HG03103 (cell line): ENCODE measurements around the gene UNC5A.

ENCODE experiments used
- ATAC-seq: cut with Tn5 transposase; IDR thresholded peaks from one replicate; pipeline ENCODE4 v1.9.1; 2021; ENCODE audit warnings: low read depth; ENCODE audit not compliant: unreplicated experiment

UNC5A gene

DNA sequence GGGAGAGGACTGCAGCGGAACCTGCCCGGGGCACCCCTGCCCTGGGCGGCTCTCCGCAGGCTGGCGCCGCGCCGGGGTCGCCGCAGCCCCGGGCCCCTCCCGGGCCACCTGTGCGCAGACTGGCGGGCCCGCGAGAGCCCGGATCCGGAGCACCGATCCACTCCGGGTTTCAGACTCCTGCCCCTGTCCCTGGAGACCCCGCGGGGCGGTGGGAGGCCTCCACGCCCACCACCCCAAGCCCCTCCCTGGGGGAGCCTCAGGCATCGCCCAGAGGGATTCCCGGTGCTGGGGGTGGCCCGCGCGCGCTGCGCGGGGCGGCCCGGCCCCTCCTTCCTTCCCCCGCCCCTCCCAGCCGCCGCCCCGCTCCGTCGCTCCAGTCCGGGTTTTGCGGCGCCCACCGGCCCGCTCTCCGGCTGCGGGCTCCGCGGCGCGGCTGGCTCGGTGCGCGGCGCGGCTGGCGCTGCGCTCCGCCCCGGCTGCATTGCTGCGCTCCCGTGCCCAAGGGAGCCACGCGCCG is at the start of gene UNC5A:
Gene UNC5A (plus strand): TSS at position 479 of the 517 bp plus-strand sequence. CDS start 192 bp downstream, outside the sequence.
- ATAC-seq: no peak

DNA sequence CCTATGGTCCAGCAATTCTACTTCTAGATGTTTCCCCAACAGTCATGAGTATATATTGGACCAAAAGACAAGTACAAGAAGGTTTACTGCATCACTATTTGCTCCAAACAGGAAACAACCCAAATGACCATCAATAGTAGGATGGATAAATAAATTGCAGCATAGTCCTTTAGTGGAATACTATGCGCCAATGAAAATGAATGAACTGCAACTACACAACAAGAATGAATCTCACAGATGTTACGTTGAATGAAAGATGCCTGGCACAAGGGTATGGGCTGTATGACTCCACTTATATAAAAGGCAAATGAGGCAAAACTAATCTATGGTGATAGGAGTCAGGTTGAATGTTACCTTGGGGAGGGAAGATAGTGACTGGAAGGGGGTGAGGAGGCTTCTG is 48.6 kb upstream of the UNC5A start:
- no peak for ATAC-seq

DNA sequence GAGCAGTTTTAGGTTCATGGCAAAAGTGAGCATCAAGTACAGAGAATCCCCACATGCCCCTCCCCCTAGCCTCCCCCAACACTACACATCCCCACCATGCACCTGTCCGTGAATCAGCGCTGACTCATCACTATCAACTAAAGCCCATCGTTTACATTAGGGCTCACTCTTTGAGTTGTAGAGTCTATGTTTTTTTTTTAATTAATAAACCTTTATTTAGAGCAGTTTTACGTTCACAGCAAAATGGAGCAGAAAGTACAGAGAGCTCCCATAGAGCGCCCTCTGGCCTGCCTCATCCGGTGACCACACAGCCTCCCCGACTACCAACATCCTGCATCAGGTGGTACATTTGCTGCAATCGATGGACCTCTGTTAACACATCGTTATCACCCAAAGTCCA is 47.9 kb upstream of the UNC5A start:
- ATAC-seq: no peak

DNA sequence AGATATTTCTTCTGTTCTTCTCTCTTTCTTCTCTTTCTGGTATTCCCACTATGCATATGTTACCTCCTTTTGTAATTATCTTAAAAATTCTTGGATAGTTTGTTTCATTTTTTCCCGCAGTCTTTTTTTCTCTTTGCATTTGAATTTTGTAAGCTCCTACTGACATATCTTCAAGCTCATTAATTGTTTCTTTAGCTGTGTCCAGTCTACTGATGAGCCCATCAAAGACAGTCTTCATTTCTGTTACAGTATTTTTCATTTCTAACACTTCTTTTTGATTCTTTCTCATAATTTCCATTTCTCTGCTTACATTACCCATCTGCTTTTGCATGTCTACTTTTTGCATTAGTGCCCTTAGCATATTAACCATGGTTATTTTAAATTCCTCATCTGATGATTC is 44.7 kb upstream of the UNC5A start:
- no peak for ATAC-seq

DNA sequence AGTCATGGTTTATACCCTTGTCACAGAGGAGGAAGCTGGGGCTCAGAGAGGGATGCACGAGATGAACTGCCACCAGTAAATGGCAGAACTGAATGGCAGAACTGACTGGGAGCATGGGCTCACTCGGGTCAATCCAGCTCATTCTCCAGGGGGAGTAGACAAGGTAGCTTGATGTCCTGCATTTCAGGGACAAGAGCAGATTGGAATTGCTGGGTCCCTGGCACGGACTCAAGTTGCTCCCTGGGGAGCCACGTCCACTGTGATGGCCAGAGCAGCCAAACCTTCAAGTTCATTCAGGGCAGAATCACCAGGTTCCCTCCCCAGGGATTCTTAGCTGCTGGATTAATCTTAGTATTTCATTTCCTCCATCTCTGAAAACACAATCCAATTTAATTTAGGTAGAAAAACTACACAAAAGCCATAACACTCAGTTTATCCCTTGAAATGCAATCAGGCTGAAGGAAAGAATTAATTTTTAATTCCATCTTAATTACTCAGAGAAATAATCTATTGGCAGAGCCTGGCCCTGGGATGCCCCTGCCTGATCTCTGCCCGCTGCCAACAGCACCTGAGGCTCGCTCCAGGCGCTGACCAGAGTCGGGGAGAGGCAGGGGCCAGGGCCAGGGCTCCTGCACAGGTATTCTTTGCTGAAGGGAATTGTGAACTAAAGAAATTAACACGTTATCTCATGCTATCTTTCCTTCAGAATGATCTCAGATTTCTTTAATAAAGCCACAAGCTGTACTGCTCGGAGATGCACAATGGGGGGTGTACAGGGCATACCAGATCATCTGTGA is 42.0 kb upstream of the UNC5A start:
- ATAC-seq: no peak

DNA sequence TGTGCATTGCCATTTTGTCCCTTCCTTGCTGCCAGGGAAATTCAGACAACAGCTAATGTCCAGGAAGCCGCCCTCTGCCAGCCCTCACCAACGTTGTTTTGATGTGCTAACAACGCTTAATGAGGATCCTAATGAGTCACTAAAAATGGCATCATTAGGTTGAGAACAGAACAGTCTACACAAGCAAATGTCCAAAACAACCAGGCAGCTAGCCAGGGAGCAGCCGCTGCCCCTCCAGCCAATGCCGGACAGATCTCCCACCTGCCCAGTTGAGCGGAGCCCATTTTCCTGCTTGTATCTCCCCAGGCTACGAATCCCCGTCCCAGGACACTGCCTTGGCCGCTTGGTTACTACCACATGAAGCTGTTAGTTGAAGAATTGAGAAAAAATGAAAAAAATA is 40.4 kb upstream of the UNC5A start:
- no peak for ATAC-seq

DNA sequence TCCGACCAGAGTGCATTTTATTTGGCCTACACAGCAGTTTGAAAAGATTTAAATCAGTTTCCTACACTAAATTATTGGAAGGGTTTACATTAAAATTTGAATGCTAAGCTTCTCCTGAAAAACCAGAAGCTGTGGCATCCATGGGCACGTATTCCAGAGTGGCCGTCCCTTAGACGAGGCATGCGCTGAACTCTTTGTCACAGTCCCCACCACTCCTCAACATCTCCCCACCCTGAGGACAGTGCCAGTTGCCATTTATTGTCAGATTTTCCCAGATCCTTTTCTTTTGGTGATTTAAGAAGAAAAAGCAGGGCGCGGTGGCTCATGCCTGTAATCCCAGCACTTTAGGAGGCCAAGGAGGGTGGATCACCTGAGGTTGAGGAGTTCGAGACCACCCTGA is 39.9 kb upstream of the UNC5A start:
- no peak for ATAC-seq

DNA sequence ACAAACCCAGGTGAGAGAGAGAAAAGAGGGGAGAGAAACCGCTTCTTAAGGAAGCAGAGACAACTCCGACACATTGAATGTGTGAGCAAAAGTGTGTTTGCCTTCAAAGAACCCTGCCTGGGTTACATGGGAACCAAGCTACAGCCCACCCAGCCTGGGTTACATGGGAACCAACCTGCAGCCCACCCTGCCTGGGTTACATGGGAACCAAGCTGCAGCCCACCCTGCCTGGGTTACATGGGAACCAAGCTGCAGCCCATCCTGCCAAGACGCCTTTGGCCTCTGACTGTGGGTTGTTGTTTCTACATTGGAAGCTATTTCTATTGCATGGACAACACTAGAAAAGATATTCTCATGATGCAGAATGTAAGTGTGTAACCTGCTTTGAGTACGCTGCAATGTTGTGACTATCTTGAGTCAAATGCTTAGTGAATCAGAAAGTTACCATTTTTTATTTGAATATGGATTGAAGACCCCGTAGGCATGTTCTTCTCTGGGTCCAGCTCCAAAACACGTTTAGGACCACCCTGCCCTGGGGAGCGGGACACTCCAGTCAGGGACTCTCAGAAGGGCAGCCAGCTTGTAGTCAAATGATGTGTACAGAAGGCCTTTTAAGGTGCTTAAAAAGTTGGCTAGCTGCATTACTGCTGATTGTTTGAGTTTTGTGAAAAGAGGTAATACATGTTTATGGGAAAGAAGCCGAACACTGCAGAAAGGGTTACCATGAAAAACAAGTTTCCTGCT is 39.1 kb upstream of the UNC5A start:
- ATAC-seq: no peak

DNA sequence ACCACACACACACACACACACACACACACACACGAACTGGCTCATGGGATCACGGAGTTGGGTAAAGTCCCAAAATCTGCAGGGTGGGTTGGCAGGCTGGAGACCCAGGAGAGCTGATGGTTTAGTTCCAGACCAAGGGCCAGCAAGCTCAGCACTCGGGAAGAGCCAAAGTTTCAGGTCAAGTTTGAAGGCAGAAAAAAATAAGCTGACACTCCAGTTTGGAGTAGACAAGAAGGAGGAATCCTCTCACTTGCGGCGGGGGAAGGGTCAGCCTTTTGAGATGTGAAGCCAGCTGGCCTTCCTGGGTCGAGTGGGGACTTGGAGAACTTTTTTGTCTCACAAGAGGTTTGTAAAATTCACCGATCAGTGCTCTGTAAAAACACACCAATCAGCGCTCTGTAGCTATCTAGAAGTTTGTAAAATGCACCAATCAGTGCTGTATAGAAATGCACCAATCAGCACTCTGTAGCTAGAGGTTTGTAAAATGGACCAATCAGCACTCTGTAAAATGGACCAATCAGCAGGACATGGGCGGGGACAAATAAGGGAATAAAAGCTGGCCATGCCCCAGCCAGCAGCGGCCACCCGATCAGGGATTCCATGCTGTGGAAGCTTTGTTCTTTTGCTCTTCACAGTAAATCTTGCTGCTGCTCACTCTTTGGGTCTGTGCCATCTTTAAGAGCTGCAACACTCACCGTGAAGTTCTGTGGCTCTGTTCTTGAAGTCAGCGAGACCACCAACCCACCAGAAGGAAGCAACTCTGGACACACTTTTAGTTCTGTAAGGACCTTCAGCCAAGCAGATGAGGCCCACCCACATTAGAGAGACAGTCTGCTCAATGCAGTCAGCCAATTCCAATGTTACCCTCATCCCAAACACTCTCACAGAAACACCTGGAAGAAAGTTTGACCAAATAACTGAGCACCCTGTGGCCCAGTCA is 37.8 kb upstream of the UNC5A start:
- ATAC-seq: no peak

DNA sequence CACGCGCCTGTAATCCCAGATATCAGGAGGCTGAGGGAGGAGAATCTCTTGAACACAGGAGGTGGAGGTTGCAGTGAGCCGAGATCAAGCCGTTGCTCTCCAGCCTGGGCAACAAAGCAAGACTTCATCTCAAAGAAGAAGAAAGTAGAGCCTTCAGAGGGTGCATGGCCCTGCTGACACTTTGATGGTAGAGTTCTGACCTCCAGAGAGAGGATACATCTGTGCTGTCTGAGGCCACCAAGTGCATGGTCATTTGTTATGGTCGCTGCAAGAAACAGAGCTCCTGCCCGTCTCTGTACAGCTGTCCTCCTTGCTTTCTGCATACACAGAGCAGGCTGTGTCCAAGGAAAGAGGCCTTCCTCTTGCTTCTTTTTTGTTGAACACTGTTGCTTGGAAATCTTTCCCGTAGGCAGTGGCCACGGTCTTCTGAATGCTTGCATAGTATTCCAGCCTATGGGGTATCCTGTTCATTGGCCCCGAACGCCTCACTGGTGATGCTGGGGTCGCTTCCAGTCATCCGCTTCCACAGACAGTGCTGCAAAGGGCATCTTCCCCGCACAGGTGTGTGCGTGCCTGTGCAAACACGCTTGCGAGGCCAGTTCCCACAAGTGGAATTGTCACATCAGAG is 36.8 kb upstream of the UNC5A start:
- ATAC-seq: no peak

DNA sequence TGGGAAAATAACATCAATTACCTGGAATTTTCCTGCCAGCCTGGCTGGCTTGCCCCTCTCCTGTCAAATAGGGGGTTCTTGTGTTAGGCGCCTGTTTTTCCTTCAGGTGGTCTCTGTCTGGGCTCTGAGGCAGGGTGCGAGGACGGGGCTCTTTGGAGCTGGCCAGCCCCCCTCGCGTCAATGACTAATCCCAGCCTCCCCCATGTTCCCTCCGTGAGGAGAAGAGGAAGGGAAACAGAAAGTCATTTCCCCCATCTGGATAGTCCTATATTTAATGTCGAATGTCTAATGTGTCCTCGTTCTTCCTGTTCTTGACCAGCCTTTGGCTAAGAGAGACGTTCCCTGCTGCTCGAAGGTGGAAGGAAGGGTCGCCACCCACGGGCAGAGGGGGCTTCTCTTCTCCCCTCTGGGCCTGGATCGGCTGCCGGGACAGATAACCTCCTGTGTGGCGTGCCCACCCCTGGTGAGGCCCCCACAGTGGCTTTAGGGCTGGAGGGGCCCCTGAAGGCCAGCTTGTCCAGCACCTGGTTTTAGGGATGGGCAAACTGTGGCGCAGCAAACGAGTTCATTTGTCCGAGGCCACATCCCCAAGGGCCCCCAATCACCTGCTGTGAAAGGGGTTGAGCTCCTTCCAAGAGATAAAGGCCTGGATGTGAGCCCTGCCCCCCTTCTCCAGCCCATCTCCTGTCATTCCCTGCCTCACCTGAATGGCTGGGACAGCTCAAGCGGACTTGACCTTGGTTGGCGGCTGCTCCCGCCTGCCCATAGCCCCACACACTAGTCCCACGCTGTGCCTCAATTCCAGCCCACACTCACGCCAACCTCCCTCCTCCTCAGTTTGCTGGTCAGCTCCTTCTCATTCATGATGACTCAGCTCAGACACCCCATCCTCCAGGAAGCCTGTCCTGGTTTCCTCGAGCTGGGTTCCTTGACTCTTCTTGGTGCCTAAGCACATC is 35.9 kb upstream of the UNC5A start:
- no peak for ATAC-seq

DNA sequence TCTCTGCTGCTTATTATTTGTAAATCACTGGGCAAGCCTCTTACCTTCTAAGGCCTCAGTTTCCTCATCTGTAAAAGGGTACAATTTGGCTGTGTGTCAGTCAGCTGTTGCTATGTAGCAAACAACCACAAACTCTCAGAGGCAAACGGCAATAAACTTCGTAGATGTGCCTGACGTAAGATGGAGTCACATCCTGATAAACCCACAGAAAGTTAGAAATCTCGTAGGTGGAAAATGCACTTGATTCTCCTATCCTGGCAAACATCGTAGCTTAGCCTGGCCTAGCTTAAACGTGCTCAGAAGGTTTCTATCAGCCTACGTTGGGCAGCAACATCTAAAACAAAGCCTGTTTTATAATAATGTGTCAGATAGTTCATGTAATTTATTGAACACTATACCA is 35.0 kb upstream of the UNC5A start:
- ATAC-seq: no peak

DNA sequence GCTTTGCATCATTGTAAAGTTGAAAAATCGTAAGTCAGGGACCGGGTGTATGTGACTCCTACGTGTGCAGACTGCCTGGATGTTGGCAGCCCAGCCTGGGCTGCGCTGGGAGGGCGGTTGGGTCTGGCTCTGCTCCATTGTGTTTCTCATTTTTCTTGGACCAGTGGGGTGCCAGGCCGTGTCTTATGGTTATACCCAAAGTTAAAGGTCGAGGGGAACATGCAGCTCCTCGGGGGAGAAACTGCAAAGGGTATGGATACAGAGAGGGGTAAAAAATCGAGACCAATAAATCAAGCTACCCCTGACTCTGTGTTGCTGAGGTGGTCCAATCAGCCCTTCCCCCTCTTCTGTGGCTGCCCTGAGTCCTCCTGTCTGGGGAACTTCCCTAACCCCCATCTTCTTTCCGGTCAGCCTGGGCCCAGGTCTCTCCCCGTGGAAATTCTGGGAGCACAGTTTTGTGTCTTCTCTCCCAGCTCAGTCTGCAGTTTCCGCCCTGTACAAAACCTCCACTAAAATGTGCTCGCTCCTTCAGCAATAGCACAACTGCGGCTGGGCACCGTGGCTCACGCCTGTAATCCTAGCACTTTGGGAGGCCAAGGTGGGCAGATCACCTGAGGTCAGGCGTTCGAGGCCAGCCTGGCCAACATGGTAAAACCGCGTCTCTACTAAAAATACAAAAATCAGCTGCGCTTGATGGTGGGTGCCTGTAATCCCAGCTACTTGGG is 34.1 kb upstream of the UNC5A start:
- no peak for ATAC-seq

DNA sequence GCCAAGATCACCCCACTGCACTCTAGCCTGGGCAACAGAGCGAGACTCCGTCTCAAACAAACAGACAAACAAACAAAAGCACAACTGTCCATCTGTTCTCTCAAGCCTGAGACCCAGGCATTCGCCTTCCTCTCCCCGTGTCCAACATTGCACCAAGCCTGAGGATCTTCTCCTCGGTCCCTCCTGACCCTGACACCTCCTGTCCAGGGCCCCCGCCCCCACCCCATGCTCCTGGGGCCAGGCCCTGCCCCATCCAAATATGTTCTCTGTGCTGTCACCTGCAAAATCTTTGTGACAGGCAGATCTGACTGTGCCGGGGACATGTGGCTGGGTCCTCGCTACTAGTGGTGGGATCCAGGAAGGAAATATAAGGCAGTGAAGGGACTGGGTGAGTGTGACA is 33.4 kb upstream of the UNC5A start:
- ATAC-seq: no peak

DNA sequence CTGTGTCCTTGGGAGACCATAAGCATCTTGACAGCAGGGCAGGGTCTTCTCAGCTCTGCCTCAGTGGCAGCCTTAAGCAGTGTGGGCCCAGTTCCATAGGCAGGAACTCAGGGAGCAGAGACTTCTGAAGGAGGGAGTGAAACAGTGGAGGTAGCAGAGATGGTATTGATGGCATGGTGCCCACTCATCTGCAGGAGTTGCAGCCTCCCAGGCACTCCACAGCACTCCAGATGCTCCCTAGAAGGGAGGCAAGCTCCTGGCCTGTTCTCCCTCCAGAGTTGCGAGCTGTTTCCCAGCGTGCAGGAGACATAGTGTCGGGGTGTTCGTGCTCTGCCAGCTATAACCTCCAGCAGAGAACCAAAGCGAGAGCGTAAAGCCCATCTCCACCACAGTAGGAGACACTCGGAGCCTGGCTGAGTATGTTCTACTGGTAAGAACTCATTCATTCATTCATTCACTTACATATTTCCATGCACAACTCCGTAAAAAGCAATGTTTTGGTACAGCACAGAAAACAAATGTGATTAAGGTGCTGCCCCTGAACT is 31.4 kb upstream of the UNC5A start:
- no peak for ATAC-seq

DNA sequence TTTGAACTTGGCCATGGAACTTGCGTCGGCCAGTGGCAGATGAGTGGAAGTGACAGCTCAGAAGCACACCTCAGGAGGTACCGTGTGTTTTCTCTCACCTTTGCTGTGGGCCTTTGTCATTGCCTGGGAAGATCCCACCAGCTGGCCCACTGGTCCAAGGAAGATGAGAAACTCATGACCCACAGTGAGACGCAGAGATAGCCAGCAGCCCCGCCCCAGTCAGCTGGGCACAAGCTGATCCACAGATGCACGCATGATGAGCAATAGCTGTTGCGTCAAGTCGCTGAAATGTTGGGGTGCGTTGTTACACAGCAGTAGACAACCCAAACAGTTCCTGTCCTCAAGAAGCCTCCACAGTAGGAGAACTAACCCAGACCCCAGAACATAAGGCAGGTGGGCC is 30.8 kb upstream of the UNC5A start:
- ATAC-seq: no peak

DNA sequence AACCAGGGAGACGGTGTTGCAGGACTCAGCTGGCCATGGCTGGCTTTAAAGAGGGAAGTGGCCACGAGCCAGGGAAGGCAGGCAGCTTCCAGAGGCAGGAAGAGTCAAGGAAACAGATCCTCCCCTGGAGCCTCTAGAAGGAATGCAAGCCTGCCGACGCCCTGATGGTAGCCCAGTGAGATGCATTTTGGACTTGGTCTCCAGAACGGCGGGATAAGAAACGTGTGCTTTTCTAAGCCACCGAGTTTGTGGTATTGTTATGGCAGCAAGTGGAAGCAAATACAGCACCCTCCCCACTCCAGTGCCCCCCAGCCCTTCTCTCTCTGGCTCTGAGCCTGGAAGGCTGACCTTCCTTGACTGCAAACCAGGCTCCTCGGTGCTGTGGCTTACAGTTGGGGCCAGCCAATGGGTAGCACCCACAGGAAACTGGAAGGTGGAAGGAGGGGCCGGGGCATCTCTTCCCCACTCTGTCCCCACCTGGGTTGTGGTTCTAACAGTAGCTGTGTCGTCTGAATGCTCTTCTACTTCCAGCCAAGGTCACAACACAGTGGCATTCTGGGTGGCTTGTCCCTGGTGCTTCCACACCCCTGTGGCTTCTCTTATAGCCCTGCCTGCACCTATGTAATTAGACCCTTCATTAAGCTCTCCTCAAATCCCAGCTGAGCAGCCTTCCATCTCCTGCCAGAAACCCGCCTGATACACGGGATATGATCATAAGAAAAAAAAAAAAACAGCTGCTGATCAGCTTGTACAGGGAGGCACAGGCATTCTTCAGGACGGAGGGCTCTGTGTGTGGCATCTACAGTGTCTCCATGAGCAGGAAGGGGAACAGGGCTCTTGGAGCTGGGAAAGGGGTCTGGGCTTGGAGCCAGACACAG is 29.9 kb upstream of the UNC5A start:
- ATAC-seq: no peak

DNA sequence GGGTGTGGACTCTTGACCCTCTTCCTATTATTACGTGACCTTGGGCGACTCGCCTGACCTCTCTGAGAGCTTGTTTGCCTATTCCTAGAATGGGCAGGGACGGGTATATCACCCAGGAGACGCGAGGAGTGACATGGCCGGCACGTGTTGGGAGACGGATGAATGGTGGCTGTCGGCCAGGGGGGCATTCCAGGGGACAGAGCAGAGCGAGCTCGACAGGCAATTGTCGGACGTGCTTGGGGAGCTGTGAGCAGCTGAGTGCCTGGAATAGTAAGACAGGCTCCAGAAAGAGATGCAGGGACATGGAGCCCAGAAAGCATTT is 29.3 kb upstream of the UNC5A start:
- ATAC-seq: no peak
